Measurements from ENCODE around the gene HMCN2.
"Not testable (repeated sequence)": the region's sequence is repeated elsewhere in the genome, so short reads cannot be mapped to it uniquely, and the experiment has no call there.

HMCN2 gene

DNA sequence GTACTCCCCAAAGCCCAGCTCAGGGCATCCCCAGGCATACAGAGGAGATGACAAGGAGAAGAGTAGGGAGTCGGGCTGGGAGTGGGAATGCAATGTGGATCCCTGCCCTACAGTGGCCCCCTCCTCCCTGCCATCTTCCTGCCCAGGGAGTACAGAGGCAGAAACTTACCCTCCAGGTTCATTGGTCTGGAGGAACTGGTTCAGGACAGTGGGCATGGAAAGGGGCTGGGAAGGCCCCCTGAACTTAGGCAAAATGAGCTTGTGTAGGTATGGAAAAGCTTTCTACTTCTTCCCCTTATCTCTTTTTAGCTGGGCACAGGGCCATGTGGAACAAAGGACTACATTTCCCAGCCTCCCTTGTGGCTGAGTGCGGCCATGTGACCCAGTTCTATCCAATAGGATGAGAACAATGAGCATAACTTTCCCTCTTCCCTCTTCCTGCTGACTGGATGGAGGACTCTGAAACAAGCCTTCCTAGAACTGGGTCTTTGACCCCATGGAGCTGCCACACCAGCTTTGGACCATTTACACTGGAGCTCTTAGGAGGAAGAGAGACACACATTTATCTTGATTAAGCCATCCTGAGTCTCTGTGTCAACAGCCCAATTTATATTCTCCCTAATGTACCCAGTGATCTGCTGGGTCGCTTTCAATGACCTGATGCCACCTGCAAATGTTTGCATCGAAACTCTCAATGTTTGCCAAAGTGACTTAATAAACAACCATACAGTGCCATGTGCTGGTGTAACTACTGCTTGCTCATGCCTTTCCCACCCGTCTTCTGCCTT is 25.0 kb upstream of the HMCN2 start:
- peak; percentile 64 for DNase-seq

GRCh38 chr9:130241198-130241535 is 24.4 kb upstream of the HMCN2 start:
- DNase-seq, result no peak

DNA sequence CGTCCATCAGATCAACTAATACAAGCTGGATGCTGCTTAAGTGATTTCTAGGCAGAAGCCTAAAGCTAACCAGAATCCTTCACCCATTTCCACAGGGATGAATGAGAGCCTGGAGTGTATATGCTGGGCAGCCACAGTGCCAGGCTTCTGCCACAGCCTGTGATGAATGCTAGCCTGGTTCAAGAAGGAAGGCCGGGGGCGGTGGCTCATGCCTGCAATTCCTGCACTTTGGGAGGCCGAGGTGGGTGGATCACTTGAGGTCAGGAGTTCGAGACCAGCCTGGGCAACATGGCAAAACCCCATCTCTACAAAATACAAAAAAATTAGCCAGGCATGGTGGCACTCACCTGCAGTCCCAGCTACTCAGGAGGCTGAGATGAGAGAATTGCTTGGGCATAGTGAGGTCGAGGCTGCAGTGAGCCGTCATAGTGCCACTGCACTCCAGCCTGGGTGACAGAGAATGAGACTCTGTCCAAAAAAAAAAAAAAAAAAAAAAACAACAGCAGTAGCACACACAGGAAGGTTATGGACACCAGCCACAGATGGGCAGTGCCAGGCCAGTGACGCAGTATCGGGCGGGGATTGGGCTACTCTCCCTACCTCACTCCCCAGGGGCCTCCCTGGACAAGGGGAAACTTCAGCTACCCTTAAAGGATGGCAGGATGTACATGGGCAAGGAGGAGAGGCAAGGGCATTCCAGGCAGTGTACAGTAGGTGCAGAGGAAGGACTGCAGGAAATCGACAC is 23.1 kb upstream of the HMCN2 start:
- DNase-seq, result no peak

GRCh38 chr9:130243015-130243881 is 22.3 kb upstream of the HMCN2 start:
- peak; percentile 60 for DNase-seq

DNA sequence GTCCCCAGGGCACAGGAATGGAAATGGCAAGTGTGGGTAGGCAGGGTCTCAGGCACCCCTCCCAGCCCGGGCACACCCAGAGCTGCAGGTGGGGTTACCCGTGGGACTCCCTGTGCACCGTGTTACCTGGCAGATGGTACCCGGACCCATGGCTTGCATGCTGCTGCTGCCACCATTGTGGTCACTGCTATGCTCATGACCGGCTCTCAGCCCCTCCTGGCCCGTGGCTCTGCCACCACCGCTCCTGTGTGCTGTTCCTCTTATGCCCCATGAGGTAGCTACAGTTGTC is 21.7 kb upstream of the HMCN2 start:
- no peak for DNase-seq

GRCh38 chr9:130244548-130245165 is 20.9 kb upstream of the HMCN2 start:
- DNase-seq, result no peak

GRCh38 chr9:130245474-130245873 is 20.1 kb upstream of the HMCN2 start:
- no peak for DNase-seq

- DNase-seq, result no peak
Observed at GRCh38 chr9:130246126-130246525, 19.4 kb upstream of the HMCN2 start.

DNA sequence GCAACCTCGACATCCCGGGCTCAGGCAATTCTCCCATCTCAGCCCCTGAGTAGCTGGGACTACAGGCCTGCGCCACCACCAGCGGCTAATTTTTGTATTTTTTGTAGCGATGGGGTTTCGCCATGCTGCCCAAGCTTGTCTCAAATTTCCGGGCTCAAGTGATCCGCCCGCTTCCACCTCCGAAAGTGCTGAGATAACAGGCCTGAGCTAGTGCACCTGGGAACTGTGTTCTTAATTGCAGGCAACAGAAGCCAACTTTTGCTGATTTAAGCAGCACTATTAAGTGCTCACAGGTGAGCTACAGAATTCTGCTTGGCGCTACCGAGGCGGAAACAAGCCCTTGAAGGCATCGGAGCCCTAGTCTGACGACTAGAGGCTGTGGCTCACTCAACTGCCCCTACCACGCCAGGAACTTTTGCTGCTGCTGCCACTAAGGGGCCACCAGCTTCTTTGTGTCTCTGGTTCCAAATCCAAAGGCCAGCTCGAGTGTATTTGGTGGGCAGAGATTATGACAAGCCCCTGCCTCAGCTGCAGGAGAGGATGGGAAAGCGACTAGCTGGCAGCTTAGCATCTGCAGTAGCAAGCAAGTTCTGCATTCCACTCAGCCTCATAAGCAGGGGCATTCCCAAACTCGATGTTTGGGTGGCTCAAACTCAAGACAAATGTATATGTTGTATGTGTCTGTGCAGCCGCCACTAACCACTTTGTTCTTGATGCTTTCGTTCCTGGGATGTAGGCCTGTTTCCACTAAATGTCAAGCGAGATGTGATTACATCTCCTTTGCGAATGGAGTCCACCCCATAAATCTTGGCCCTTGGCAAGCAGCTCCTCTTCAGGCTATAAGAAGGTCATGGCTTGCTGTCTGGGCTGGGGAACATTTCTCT is 10.6 kb upstream of the HMCN2 start:
- no peak for DNase-seq

- DNase-seq, result no peak
Observed at GRCh38 chr9:130255631-130256134, 9.9 kb upstream of the HMCN2 start.

DNA sequence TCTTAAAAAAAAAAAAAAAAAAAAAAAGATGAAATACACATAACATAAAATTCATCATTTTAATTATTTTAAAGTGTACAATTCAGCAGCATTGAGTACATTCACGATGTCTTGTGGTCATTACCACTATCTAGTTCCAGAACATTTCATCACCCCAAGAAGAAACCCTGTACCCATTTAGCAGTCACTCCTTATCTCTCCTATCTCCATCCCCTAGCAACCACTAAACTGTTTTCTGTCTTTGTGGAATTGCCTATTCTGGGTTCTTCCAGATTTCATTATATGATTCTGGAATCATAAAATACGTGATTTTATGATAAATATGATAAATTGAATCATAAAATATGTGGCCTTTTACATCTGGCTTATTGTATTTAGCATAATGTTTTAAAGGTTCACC is 8.9 kb upstream of the HMCN2 start:
- no peak for DNase-seq

DNA sequence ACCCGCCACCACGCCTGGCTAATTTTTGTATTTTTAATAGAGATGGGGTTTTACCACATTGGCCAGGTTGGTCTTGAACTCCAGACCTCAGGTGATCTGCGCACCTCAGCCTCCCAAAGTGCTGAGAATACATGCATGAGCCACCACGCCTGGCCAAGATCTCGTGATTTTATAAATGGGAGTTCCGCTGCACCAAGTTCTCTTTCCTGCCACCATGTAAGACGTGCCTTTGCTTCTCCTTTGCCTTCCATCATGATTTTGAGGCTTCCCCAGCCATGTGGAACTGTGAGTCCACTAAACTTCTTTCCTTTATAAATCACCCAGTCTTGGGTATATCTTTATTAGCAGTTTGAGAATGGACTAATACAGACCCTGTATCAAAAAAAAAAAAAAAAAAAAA is 7.4 kb upstream of the HMCN2 start:
- DNase-seq, result not testable (repeated sequence)

GRCh38 chr9:130259044-130259443 is 6.5 kb upstream of the HMCN2 start:
- peak; percentile 7 for DNase-seq

DNA sequence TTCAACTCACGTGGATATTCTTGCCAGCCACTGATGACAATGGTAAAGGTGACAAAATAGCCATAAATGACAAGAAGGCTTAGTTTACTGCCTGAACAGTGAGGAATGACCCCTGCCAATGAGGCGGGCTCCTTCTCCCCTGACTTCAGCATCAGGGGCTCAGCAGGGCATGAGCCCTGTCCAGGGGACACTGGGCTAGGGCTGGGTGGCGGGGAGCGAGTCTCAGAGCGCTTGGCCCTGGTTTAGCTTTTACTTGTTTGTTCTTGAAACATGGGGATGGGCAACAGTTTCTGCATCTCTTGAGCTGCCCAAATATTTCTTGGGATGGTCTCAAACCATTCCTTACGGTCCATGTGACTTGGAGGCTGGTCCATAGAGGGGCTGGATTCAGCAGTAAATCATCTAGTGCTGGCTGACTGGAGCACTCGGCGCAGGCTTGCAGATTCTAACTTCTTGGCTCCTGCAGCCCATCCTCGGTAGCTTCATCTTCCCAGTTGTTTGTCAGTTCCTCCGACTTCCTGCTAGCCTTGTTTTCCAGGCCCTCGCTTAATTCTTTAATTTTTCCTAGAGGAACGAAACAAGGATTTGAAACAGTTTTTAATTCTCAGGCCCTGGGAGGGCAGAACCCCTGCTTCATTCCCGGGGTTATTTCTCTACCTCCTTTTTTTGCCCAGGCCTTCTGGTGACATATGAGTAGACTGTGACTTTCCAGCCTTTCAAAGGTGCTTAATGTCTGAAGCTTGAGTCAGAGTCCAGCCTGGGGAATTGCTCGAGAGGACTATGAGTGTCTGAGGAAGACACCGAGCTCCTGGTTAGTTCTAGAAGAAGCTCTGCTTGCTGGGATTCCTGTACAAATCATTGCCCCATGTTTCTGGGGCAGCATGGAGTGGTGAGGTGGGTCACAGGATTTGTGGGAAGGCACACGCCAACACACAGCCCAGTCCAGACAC is 4.5 kb upstream of the HMCN2 start:
- DNase-seq, result peak; percentile 64

DNA sequence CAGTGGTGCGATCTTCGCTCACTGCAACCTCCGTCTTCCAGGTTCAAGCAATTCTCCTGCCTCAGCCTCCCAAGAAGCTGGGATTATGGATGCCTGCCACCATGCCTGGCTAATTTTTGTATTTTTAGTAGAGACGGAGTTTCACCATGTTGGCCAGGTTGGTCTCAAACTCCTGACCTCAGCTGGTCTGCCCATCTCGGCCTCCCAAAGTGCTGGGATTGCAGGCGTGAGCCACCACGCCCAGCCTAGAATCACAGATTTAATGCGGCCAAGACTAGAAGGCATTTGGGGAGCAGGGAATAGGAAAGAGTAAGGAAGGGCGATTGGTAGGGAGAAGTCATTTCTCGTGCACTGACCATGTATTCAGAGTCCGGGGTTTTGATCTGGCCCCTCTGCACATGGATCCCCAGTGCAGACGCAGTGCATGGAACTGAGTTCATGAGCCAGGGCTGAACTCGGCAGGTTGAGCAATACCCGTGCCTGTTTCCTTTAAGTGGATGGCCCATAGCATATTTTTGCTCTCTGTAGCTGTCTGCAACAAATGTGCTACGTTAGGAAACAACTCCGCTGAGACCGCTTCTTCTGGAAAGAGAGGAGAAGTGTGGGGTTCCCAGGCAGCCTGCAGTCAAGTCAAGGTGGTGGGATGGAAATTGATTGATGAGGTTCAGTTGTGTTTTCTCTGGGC is 3.4 kb upstream of the HMCN2 start:
- DNase-seq, result peak; percentile 8

DNA sequence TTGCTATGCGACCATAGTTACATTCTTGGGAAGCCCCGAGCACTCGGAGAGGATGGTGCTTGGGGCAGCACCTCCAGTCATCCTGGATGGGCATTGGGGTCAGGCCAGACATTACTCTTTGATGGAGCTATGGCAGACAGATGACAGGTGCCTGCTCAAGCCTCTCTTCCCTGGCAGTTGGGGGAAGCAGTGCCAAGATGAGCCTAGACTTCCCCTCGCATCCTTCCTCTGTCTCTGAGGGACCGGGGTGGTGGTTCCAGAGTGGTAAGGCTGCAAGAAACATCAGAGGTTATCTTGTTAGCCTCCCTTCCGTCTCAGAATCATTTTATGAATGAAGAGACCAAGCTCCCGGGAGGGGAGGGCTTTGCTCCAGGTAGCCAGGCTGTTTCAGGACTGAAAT is 2.8 kb upstream of the HMCN2 start:
- DNase-seq, result peak; percentile 10

GRCh38 chr9:130263601-130264413 is 1.8 kb upstream of the HMCN2 start:
- DNase-seq, result peak; percentile 15

- DNase-seq, result peak; percentile 10
Observed at GRCh38 chr9:130264414-130265350, 878 bp upstream of the HMCN2 start.
